Ishikawa (cell line): Measurements from ENCODE around the gene PTPN14.
A peak's percentile ranks its signal among the peaks of the same experiment; 100 is the strongest.

Experiments
- CEBPB ChIP-seq: IDR thresholded peaks from 2 replicates; pipeline ENCODE4 v1.6.1; 2012
- CREB1 ChIP-seq: IDR thresholded peaks from 2 replicates; pipeline ENCODE4 v1.6.1; 2012; ENCODE audit warnings: low read depth
- EGR1 ChIP-seq: IDR thresholded peaks from 2 replicates; pipeline ENCODE4 v1.6.1; 2012
- EP300 ChIP-seq: IDR thresholded peaks from 2 replicates; pipeline ENCODE4 v1.6.1; 2012; ENCODE audit warnings: borderline replicate concordance
- FOXM1 ChIP-seq: IDR thresholded peaks from 2 replicates; pipeline ENCODE4 v1.6.1; 2012; ENCODE audit warnings: low read depth, borderline replicate concordance
- NFIC ChIP-seq: IDR thresholded peaks from 2 replicates; pipeline ENCODE4 v1.6.1; 2012
- RAD21 ChIP-seq: IDR thresholded peaks from 2 replicates; pipeline ENCODE4 v1.6.1; 2012; ENCODE audit warnings: low read depth
- TAF1 ChIP-seq: IDR thresholded peaks from 2 replicates; pipeline ENCODE4 v1.6.1; 2012; ENCODE audit warnings: low read depth, mild to moderate bottlenecking
- TCF12 ChIP-seq: IDR thresholded peaks from 2 replicates; pipeline ENCODE4 v1.6.1; 2012; ENCODE audit warnings: low read depth
- TEAD4 ChIP-seq: IDR thresholded peaks from 2 replicates; pipeline ENCODE4 v1.6.1; 2012
- YY1 ChIP-seq: IDR thresholded peaks from 2 replicates; pipeline ENCODE4 v1.6.1; 2012; ENCODE audit warnings: low read depth
- TF ChIP-seq, protein P1 (sequence below): IDR thresholded peaks from 2 replicates; pipeline ENCODE4 v1.6.1; 2012; ENCODE audit warnings: low read depth, mild to moderate bottlenecking
- TF ChIP-seq, protein P2 (sequence below): IDR thresholded peaks from 2 replicates; pipeline ENCODE4 v1.6.1; 2012
- TF ChIP-seq, protein P3 (sequence below): IDR thresholded peaks from 2 replicates; pipeline ENCODE4 v1.6.1; 2012

DNA sequence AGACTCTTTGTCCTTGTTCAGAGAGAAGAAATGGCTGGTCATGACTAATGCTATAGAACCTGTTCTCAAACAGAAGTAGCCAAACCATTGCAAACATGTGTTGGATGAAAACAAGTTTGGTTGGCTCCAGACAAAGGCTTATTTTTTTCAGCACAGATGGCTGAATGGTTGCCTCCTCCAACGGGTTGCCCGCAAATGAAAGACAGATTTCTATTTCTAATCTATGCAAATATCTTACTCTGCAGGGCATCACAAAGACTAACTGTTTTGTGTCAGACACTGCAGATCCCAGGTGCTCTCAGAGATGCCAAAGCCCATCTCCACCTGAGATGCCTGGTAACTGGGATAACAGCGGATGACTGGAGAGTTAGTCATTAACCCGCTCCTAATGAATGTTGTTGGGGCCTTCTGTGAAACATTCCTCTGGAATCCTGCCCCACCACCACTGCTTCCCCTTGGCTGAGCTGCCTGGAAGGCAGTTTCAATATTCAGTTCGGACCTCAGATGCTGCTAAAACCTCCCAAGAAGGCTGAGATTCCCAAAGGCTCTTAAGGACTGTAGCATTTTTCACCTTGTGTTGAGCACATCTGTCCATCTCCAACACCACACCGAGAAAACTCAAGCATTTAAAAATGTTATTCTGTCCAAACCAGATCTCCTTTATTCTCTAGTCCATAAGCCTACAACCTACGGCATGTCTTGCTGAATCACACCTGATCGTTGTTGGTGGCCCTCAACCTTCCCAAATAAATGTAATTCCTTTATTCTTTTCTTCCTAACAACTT lies 104.4 kb downstream of the PTPN14 start:
- no peak for TF ChIP-seq CEBPB
- TF ChIP-seq, protein P1, sequence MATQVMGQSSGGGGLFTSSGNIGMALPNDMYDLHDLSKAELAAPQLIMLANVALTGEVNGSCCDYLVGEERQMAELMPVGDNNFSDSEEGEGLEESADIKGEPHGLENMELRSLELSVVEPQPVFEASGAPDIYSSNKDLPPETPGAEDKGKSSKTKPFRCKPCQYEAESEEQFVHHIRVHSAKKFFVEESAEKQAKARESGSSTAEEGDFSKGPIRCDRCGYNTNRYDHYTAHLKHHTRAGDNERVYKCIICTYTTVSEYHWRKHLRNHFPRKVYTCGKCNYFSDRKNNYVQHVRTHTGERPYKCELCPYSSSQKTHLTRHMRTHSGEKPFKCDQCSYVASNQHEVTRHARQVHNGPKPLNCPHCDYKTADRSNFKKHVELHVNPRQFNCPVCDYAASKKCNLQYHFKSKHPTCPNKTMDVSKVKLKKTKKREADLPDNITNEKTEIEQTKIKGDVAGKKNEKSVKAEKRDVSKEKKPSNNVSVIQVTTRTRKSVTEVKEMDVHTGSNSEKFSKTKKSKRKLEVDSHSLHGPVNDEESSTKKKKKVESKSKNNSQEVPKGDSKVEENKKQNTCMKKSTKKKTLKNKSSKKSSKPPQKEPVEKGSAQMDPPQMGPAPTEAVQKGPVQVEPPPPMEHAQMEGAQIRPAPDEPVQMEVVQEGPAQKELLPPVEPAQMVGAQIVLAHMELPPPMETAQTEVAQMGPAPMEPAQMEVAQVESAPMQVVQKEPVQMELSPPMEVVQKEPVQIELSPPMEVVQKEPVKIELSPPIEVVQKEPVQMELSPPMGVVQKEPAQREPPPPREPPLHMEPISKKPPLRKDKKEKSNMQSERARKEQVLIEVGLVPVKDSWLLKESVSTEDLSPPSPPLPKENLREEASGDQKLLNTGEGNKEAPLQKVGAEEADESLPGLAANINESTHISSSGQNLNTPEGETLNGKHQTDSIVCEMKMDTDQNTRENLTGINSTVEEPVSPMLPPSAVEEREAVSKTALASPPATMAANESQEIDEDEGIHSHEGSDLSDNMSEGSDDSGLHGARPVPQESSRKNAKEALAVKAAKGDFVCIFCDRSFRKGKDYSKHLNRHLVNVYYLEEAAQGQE: no peak
- no peak for TF ChIP-seq TAF1
- TF ChIP-seq, protein P2, sequence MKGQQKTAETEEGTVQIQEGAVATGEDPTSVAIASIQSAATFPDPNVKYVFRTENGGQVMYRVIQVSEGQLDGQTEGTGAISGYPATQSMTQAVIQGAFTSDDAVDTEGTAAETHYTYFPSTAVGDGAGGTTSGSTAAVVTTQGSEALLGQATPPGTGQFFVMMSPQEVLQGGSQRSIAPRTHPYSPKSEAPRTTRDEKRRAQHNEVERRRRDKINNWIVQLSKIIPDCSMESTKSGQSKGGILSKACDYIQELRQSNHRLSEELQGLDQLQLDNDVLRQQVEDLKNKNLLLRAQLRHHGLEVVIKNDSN: no peak
- TF ChIP-seq RAD21: 0 out of 2 replicates have a peak, but pooled peaks have one; percentile 10
- TF ChIP-seq EP300: peak; percentile 60
- TF ChIP-seq, protein P3, sequence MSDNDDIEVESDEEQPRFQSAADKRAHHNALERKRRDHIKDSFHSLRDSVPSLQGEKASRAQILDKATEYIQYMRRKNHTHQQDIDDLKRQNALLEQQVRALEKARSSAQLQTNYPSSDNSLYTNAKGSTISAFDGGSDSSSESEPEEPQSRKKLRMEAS: no peak
- no peak for TF ChIP-seq EGR1
- no peak for TF ChIP-seq CREB1
- 0 out of 2 replicates have a peak, but pooled peaks have one; percentile 19 for TF ChIP-seq FOXM1
- TF ChIP-seq YY1: no peak
- peak; percentile 29; the same call in 1 of the 2 replicates for TF ChIP-seq NFIC
- TF ChIP-seq TCF12: peak; percentile 67
- peak; percentile 84 for TF ChIP-seq TEAD4
